ENCODE results near the gene NID2.

NID2 gene

DNA sequence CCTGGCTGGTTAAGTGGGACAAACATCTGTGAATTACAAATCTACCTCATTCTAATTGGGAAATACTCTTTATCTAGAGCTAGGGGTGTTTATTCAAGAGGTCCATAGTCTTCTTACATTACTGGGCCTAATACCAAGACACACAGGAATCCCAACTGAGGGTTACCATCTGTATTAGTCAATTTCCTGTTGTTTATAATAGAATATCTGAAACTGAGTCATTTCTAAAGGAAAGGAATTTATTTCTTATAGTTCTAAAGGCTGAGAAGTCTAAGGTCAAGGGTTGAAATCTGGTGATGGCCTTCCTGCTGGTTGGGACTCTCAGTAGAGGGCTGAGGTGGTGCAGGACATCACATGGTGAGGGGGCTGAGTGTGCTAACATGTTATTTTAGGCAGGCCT, 43.5 kb downstream of the NID2 start:
- no peak for DNase-seq (ENCODE audit: low spot score)

DNA sequence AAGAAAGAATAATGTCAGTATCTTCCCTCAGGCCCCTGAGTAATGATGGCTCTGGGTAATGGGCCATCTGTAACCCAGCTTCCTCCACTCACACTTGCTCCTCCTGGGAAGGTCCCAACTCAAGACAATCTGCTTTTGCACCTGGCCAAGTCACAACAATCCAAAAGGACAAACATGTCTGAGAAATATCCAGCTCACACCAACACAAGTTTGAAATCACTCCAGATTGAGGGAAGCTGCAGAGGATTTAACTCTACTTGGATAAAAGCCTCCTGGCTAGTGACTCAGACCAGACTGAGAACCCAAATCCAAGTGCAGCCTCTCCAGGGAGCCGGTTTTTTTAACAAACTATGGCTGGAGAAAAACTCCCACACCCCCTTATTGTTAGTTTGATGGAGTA, 45.3 kb downstream of the NID2 start:
- DNase-seq (ENCODE audit: low spot score) = peak; percentile 16

DNA sequence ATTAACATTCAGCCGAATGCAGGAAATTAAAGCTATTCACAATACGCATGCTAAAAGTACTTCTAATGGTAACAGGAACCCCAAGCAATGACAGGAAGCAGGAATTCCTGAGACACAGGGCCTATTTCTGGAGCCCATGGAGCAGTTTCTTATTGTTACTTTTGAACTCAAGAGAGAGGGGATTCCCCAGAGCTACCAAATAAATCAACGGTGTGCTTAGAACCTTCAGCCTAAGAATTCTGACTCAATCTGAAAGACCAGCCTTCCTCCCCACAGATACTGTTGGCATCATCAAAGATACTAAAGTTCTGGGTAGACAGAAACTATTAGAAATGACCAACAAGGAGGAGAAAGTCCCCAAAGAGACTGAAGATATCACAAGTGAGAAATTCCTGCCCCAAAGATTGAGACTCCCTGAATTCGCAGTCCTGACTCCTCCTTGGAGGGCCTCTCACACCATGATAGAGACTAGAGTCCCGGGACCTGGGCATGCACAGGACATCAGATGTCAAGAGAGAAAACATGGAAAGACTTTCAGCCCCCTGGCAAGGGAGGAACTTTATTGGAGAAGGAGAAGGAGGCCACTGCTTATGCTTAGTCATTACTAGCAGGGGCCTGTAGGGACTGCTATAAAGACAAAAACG, 46.8 kb downstream of the NID2 start:
- no peak for DNase-seq (ENCODE audit: low spot score)

DNA sequence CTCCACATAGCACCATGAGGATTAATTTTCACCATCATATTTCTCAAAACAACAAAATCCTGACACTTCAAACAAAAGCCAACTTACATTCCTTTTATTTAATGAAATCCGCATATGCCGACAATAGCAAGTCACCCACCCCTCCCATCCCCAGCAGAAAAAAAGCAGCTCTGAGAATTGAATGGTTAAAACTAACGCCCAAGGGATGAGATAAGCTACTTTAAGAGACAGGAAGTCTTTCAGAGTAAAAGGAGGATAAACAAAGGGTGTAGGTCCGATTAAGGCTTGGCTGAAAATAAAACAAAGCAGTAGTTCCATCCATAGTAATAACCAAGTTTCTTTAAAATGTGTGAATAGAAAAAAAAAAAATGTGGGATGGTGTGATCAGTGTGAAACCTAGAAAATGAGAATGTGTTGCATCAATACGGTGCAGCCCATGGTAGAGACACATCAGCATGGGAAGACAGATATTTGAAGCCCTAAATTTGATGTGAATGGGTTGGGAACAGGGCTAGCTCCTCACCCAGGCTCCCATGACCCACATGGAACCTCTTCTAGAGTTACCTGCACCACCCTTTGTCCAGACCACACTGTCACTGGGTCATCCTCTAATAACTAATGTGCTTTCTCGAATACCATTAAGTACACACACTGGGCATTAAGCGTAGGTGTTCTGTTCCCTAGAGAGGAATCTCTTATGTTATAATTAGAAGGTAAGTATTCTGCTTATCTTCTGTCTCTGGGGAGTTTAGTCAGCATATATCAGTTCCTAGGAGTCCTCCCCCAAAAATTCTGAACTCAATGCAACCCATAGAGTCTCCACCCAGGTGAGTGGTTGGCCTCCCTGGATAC, 47.8 kb downstream of the NID2 start:
- no peak for DNase-seq (ENCODE audit: low spot score)

DNA sequence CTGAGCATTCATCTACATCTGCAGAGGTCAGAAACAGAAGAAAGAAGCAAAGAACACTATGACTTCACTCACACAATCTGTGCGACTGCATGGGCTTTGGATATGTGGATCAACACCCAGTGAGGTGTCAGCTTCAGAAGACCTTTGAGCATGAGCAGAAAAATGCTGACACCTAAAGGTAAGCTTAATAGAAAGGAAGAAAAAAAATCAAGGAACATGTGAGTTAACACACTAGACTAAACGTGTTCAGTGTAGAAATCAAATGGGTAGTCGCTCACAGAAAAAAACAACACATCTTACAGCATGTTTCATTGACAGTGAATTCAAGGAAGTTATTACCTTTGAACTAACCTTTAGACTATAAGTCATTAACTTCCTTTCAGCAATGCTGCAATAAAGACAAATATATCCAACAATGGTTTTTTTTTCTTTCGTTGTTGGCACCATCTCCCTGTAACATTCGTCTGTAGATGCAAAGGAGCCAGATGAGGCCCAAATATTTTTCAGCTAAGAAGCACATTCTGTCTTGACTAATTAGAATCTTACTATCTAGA, 48.6 kb downstream of the NID2 start:
- DNase-seq (ENCODE audit: low spot score) = no peak

DNA sequence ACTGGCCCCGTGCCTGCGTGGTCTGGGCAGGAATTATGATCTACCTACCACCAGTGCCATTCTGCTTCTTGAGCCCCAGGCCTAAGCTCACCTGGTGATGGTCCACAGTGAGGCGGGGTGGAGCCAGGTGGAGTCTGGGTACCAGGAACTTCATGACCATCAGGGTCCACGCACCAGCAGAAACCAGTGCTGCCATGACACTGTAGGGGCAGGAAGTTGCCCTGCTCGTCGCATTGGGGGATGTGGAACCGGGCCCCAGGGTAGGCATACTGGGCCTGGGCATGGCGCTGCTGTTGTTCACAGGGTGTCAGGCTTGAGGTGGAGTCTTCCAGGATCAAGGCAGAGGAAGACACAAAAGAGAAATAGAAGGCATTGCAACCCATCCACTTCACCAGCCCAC, 49.9 kb downstream of the NID2 start:
- no peak for DNase-seq (ENCODE audit: low spot score)

DNA sequence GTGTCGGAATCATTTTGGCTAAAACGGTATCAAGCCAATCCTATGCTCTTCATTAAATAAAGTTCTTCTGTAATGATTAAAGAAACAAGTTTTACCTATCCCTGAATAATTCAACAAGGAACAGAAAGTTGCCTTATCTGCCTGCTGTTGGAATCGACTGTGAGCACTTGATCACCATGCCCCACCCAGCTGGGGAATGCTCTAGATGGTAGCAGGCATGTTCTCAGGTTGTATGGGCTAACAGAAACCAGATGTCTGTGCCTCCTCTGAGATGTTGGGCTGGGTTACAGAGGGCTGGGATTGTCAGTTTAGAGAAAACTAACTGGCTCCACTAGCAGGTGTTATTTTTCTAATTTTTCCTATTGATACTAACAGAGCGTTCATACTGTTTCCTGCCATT, 50.6 kb downstream of the NID2 start:
- DNase-seq (ENCODE audit: low spot score) = no peak

DNA sequence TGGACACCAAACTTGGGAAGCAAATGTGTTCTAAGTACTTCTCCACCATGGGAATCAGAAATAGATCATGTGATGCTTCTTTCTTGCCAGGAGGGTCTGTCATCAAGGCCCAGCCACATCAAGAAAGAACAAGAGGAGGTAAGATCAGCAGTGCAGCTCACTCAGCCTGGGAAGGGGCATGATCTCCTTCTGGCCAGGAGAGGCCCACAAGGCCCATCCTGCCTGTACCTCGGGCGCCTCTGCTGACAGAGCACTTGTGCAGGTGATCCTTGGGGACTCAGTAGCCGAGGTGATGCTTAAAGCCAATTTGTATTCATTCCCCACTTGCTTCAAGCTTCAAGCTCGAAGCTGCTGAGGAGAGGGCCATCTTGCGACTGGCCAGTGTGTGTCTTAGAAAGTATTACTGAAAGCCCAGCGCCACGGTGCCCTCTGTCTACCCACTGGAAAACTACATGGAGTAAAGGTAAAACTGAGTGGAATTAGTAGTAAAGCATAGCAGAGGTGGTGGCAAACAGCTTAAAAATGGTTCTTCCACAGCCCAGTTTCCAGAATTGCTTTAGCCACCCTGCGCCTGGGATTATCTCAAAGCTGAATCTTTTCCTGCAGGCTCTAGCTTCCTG, 53.3 kb downstream of the NID2 start:
- DNase-seq (ENCODE audit: low spot score) = peak; percentile 55

DNA sequence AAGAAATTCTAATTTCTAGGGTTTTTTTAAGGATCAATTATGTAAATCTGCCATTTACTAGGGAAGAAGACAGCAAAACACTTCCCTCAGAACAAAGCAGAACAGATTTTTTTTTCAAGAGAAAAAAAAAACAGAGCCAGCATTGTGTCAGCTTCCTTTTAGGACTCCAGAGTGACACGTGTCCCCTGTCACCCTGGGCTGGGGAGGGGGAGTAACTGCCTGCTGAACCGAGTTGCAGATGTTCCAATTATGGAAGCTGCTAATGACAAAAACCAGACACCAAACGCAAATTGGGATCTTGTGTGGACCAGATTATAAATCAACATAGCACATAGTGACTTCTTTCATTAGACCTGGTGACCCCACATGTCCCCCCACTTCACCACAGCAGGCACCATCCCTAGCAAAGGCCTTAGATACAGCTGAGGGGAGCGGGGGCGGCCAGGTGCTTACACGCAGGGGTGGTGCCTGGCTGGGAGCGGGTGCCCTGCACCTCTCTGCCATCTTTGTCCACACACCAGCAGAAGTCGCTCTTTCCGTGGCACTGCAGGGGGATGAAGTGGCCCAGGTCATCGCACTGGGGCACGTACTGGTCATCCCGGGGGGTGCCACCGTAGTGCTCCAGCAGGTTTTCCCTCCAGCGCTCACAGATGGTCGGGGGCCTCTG, 54.1 kb downstream of the NID2 start:
- no peak for DNase-seq (ENCODE audit: low spot score)

DNA sequence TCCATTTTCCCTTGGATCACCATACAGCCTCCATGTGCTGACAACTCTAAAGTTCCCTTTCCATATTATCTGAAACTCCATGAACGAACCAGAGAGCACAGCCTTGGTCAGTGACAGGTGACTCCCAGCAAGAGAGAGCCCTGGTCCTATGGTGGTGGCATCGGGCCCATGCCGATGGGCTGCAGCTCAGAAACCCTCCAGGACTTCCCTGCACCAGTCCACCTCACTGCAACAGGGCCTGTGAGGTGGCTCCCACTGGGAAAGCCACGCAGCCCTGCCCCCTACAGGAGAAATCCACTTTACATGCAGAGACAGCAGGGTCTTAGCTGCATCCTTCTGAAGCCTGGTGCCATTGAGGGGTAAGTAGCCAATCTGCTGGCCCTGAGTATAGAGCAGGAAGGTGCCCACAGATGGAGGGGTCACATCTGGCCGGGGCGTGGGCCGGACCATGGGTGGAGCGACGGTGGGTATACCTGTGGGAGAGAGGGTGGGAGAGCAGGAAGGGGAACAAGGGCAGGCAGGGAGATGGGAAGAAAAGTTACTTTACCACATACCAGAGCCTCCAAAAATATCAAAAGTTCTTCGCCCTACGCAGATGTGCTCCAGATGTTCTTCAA, 54.8 kb downstream of the NID2 start:
- no peak for DNase-seq (ENCODE audit: low spot score)

DNA sequence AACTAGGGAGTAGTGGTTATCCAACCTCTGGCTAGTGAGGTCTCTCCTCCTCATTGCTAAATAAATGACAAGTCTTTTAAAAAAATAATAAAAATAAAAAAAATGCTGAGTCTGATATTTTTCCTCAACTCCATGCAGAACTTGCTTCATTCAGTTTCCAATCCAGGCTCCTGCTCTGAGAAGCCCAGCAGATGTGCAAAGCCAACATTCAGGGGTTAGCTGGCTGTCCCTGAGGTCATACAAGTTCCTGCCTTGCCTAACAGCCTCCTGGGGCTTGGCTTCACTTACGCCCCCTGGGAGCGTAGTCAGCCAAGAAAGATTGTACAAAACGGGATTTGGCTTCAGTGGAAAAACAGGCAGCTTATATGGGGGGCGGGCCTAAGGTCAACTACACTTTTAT, 56.2 kb downstream of the NID2 start:
- no peak for DNase-seq (ENCODE audit: low spot score)

DNA sequence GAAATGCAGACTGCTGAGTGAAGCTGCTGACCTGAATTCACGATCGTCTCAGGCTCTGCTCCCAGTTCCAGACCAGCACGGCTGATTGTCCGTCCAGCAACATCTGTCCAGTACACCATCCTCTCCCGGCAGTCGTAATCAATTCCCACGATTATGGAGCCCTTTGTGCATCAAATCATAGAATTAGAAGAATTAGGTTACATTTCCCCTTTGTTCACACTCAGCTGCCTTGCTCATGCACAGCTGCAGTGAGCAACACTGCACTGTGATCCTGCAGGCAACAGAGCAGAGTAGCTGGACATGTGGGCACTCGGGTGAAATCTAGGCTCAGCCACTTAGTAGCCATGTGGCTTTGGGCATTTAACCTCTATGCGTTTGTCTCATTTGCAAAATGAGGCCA, 57.3 kb downstream of the NID2 start:
- DNase-seq (ENCODE audit: low spot score) = no peak

DNA sequence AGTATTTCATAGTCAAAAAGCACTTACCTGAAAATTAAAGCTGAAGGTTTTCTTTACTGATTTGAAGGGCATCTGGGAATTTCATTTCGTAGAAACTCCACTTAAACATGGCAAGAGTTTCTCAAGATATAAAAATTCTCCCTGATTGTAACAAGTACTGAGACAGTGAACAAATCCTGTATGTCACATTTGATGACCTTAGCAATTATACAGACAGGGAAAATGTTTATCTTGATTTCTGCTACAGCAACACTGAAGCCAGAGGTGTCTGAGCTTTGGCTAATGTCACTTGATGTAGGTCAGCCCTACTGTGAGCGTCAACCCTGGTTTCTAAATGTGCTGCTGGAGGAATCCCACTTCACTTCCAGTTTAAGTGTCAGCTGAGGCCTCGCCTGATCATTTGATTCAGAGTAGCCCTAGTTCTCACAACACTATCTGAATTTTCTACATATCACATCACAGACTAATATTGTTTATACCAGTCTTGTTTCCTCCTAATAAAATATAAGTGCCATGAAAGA, 58.6 kb downstream of the NID2 start:
- no peak for DNase-seq (ENCODE audit: low spot score)

DNA sequence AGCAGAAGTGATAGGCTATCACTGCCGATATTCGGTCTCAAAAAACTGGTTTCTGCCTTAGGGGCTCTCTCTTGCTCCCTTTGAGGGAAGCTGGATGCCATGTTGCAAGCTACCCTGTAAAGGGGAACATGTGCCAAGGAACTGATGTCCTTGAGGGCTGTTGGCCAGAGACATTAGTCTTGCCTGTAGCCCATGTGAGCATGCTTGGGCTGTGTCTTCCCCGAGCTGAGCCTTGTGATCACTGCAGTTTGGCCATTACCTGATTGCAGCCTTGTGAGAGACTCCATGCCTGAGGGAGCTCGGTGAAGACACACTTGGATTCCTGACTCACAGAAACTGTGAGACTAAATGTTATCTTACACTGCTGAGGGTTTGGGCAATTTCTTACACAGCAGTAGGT, 60.7 kb downstream of the NID2 start:
- DNase-seq (ENCODE audit: low spot score) = no peak

DNA sequence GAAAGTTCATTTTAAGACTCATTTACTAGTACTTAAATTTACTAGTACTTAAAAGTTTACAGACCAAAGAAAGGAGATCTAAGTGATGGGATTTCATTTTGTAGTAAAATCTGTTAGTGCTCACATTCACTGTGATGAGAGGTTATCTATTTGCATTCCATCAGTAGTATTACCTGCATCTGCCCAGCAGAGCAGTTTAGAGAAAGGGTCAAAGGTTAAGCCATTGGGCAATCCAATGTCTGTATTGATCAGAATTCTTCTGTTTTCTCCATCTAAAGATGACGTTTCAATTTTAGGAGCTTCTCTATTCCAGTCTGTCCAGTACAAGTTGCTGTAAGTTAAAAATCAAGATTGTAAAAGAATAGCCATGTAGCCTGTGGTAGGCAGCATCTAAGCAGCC, 61.2 kb downstream of the NID2 start:
- DNase-seq (ENCODE audit: low spot score) = no peak

DNA sequence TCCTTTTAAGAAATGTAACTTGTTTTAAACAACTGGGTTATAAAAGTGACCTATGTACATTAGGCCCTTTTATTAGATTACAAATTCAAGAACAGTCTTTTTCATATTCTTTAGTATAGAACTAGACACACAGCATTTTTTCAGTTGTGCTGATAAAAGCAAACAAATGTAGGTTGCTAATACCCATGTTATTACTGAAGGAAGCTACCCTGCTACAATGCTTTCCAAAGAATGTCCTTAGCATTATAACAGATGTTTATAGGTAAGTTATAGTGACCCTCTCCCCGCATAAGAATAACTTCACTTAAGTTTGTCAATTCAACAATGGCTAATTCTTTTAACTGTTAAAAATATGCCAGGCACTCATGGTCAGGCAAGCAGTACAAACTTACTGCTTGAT, 61.6 kb downstream of the NID2 start:
- no peak for DNase-seq (ENCODE audit: low spot score)

DNA sequence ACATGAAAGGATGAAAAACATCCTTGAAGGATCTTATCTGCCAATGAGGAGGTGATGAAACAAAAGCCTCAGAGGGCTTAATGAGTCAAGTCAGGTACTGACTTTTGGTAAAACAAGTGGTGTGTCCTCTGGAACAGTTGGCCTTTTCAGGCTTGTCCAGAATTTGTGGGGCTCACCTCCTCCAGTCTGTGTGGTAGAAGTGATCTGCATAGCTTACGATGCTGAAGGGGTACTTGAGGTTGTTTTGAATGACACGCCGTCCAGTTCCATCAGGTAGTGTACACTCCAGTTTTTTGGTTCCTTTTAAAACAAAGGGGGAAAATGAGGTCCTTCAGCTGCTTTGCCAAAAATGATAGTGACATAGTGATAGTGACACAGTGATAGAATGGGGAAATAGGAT, 62.5 kb downstream of the NID2 start:
- DNase-seq (ENCODE audit: low spot score) = no peak

DNA sequence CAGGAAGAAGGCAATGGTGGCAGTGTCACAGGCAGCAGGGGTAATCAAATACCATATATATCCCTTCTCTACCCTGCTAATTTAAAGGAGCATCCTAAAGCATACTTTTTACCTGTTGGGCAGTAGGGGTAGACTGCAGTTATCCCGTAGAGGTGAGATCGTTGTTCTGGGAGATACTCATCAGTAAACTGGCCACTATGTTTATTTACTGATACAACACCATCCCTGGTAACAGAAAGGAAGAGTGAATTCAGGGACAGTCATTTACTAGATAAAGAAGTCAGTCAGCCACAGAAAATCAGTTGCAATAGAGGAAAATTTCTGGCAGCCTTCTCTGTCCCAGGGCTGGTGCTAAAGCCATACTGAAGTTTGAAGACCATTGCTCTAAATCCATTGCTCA, 63.2 kb downstream of the NID2 start:
- no peak for DNase-seq (ENCODE audit: low spot score)

DNA sequence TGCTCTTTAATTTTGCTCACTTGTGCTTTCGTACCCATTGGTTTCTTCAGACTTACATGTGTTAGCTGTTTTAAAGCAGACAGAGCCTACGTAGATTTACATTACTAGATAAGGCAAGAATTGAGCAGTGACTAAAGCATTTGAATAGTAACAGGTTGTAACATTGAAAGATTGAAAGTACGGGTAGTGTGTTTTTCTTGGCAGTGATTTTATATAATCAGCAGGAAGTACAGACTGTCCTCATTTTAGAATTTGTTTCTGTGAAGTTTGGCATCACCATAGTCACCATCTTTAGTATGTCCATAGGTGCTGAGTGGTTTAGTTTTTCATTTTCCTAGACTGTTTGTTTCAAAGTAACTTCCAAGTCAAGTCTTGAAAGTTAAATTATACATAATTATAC, 65.5 kb downstream of the NID2 start:
- no peak for DNase-seq (ENCODE audit: low spot score)

DNA sequence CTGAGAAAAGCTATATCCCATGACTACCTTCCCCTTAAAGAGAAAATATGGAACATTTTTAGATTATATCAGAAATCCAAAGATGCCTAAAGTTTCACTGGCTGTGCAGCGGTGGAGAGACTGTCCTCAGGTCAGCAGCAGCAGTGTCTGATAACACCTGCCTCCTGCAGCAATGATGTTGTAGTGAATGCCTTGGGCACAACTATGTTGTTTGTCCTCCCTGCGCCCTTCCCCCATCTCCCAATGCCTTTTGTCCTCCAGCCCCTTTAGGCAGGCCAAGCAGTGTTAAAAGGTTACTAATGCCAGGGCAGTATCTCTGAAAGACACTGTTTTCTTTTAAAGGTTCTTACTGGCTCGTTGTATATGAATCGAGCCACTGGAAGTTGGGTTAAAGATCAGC, 66.3 kb downstream of the NID2 start:
- DNase-seq (ENCODE audit: low spot score) = no peak

DNA sequence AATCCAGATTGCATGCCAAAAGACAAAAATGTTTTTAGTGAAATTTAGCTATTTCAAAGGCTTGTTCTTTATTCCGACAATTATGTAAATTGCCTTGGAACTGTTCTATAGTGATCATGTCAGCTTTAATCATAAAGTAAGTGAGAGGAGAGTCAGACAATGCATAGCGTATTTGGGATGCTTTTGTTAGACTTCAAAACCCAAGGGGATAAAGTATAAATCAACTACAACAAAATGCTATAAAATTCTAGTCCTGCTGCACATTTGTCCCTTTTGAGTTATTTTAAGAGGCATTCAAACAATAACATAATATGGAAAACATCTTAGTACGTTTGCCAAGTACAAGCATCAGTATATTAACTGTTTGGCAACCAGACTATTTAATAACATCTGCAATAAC, 68.2 kb downstream of the NID2 start:
- no peak for DNase-seq (ENCODE audit: low spot score)

DNA sequence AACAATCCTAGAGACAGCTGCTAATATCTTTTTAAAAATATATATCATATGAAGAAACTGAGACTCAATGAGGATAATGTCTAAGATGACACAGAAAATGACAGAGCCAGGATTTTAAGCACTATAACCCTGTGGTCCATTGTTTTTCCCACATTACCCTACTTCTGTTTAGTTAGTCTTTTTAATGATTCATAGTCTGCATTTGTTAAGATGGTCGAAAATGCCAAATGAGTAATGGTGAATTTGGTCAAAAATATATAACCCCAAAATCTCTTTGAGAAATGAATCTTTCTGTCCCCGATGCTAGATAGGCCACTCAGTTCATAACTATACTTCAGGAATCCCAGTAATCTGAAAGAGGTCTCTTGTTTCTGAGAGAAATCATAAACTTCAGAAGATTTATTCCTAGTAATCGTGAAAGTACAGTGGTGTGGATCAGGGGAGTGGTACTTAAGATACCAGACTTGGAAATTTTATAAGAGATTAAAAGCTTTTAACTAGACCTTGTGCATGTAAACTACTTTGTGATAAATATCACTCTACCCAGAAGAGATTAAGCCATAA, 68.8 kb downstream of the NID2 start:
- DNase-seq (ENCODE audit: low spot score) = no peak

Measured in cerebellar cortex (tissue), 1 donor.